BLaER1 treated with 17β-estradiol and CSF1 and Interleukin-3, amounts not matched to agents 10 nM and 100 nM (cell line): Measurements from ENCODE around the gene IGFBP5.
A peak's percentile ranks its signal among the peaks of the same experiment; 100 is the strongest.

Source experiments
- H3K27ac ChIP-seq, 11 experiments: shearing (Covaris generic); formaldehyde crosslinking; 2 replicates each; pipeline ENCODE4 v1.8.1; 2022
- H3K27me3 ChIP-seq, 11 experiments: shearing (Covaris generic); formaldehyde crosslinking; 2 replicates each; pipeline ENCODE4 v1.8.1; 2022
- H3K36me3 ChIP-seq, 11 experiments: shearing (Covaris generic); formaldehyde crosslinking; 2 replicates each; pipeline ENCODE4 v1.8.1; 2022
- H3K4me1 ChIP-seq, 10 experiments: shearing (Covaris generic); formaldehyde crosslinking; 2 replicates each; pipeline ENCODE4 v1.8.1; 2022
- H3K4me2 ChIP-seq, 11 experiments: shearing (Covaris generic); formaldehyde crosslinking; 2 replicates each; pipeline ENCODE4 v1.8.1; 2022
- H3K4me3 ChIP-seq, 10 experiments: shearing (Covaris generic); formaldehyde crosslinking; 2 replicates each; pipeline ENCODE4 v1.8.1; 2022
- H3K9ac ChIP-seq, 11 experiments: shearing (Covaris generic); formaldehyde crosslinking; 2 replicates each; pipeline ENCODE4 v1.8.1; 2022
- H3K9me3 ChIP-seq, 11 experiments: shearing (Covaris generic); formaldehyde crosslinking; replicated peaks in 1 of 11; 2 replicates each; pipeline ENCODE4 v1.8.1; 2022
- H4K20me1 ChIP-seq, 11 experiments: shearing (Covaris generic); formaldehyde crosslinking; 2 replicates each; pipeline ENCODE4 v1.8.1; 2022
- Cebpa-rat ChIP-seq, 11 experiments: shearing (Covaris generic); IDR thresholded peaks; 2 replicates each; pipeline ENCODE4 v1.8.1; 2022

The IGFBP5 gene

GRCh38 chr2:216693414-216694080 is 1.8 kb downstream of the IGFBP5 start:
- H3K4me1 ChIP-seq = peaks cover 19 to 33% (median 27%) of the 10 kb centered on the region in 10 experiments
- no peak for TF ChIP-seq Cebpa-rat (IDR thresholded peaks at IDR 0.05)
- H3K36me3 ChIP-seq = no peaks in the 10 kb centered on the region
- H3K9me3 ChIP-seq = no peaks in the 10 kb centered on the region
- no peak overlapping the region for H3K27ac ChIP-seq
- H3K4me3 ChIP-seq = peak overlapping the region; percentile 43 to 66 (median 56)
- H3K27me3 ChIP-seq = peaks cover 86 to 98% (median 97%) of the 10 kb centered on the region in 11 experiments
- peaks cover 0 to 45% (median 31%) of the 10 kb centered on the region in 11 experiments; a peak in 18 of 22 replicates for H4K20me1 ChIP-seq
- H3K9ac ChIP-seq = peak overlapping the region in 1 of 11 experiments; percentile 41; a peak in 1 of 22 replicates
- peak overlapping the region; percentile 82 to 98 (median 95) for H3K4me2 ChIP-seq

DNA sequence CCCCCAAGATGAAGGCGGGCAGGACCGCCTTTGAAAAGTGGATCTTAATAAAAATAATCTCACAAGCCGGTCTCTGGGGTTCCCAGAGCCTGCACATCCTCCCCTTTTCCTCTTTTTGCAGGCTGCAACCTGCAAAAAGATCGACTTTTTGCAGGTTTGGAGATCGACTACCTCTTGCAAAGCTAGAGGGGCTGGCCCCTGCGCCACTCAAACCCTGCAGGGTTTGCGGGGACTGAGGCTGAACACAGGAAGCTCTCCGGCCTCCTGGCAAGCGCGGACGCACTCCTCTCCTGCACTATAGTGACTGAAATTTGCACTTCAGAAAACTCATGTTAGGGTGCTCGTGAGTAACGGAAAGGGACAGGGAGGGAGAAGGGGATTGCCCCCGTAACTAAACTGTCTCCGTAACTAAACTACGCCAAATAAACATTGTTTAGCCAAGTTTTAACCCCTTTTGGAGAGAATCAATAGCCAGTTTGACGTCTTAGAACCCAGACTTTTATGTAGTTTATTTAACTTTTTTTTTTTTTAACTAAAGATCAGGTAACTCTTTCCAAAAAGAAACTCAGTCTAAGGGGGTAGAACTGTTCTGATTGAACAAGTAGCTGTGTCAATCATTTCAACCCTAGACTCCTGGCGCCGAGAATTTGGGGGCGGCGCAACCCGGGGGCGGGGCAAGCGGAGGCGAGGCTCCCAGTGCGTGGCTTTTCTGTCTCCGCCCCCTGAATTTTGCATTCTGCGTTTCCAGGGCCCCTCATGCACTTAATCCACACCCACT is 2.5 kb downstream of the IGFBP5 start:
- Histone ChIP-seq H3K4me3 (peak overlapping the region; percentile 43 to 66 (median 54)), H3K27me3 (peaks cover 89 to 99% (median 95%) of the 10 kb centered on the region in 11 experiments), H3K4me1 (peaks cover 19 to 33% (median 27%) of the 10 kb centered on the region in 10 experiments), H3K9ac (0 out of 22 replicates have a peak overlapping the region, but pooled peaks of 2 of the 11 experiments have one; percentile 24 to 26), H3K27ac (no peak overlapping the region), H3K9me3 (no peaks in the 10 kb centered on the region), H4K20me1 (peaks cover 0 to 45% (median 31%) of the 10 kb centered on the region in 11 experiments; a peak in 18 of 22 replicates), H3K4me2 (peak overlapping the region; percentile 77 to 98 (median 85)), H3K36me3 (no peaks in the 10 kb centered on the region)
- TF ChIP-seq Cebpa-rat (IDR thresholded peaks at IDR 0.05) = no peak

GRCh38 chr2:216690853-216691741 is 4.3 kb downstream of the IGFBP5 start:
- no peak for TF ChIP-seq Cebpa-rat (IDR thresholded peaks at IDR 0.05)
- H3K4me2 ChIP-seq = no peak overlapping the region
- no peak overlapping the region for H3K27ac ChIP-seq
- peaks cover 0 to 42% (median 31%) of the 10 kb centered on the region in 11 experiments; a peak in 18 of 22 replicates for H4K20me1 ChIP-seq
- H3K36me3 ChIP-seq = no peaks in the 10 kb centered on the region
- H3K9ac ChIP-seq = no peak overlapping the region
- no peak overlapping the region for H3K4me3 ChIP-seq
- H3K27me3 ChIP-seq = peaks cover 77 to 95% (median 88%) of the 10 kb centered on the region in 11 experiments
- H3K4me1 ChIP-seq = peaks cover 19 to 33% (median 27%) of the 10 kb centered on the region in 10 experiments
- H3K9me3 ChIP-seq = no peaks in the 10 kb centered on the region

DNA sequence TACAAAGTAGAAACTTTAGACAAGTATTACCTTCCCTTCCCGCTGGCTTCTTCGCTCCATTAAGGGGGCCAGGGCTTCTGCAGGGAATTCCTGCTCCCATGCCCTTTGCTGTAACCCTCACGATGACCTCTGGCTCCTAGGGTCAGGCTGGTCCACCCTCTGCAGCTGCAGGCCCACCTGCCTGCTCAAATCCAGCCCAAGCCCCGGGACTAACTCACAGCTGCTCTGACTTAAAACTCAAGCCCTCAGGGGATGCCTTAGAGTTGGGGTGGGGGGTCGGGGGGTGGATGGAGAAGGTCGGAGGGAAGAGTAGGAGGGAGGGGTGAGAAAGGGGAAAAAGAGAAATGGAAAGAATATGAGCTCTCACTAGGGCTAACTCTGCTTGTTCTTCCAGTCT is 4.9 kb downstream of the IGFBP5 start:
- H3K4me3 ChIP-seq = no peak overlapping the region

GRCh38 chr2:216689397-216689796 is 6.0 kb downstream of the IGFBP5 start:
- Histone ChIP-seq H3K27ac (no peak overlapping the region), H3K4me1 (peaks cover 14 to 27% (median 22%) of the 10 kb centered on the region in 10 experiments), H3K9ac (no peak overlapping the region), H3K9me3 (no peaks in the 10 kb centered on the region), H4K20me1 (peaks cover 0 to 28% (median 18%) of the 10 kb centered on the region in 11 experiments; a peak in 18 of 22 replicates), H3K4me2 (no peak overlapping the region), H3K4me3 (no peak overlapping the region), H3K36me3 (no peaks in the 10 kb centered on the region), H3K27me3 (peaks cover 60 to 87% (median 71%) of the 10 kb centered on the region in 11 experiments)
- no peak for TF ChIP-seq Cebpa-rat (IDR thresholded peaks at IDR 0.05)

More for the DNA sequence above, 4.9 kb downstream of the IGFBP5 start:
- TF ChIP-seq Cebpa-rat (IDR thresholded peaks at IDR 0.05) = no peak
- Histone ChIP-seq H4K20me1 (peaks cover 0 to 38% (median 28%) of the 10 kb centered on the region in 11 experiments; a peak in 18 of 22 replicates), H3K27ac (no peak overlapping the region), H3K27me3 (peaks cover 70 to 95% (median 81%) of the 10 kb centered on the region in 11 experiments), H3K9me3 (no peaks in the 10 kb centered on the region), H3K36me3 (no peaks in the 10 kb centered on the region), H3K4me2 (no peak overlapping the region), H3K4me1 (peaks cover 19 to 33% (median 27%) of the 10 kb centered on the region in 10 experiments), H3K9ac (no peak overlapping the region)

DNA sequence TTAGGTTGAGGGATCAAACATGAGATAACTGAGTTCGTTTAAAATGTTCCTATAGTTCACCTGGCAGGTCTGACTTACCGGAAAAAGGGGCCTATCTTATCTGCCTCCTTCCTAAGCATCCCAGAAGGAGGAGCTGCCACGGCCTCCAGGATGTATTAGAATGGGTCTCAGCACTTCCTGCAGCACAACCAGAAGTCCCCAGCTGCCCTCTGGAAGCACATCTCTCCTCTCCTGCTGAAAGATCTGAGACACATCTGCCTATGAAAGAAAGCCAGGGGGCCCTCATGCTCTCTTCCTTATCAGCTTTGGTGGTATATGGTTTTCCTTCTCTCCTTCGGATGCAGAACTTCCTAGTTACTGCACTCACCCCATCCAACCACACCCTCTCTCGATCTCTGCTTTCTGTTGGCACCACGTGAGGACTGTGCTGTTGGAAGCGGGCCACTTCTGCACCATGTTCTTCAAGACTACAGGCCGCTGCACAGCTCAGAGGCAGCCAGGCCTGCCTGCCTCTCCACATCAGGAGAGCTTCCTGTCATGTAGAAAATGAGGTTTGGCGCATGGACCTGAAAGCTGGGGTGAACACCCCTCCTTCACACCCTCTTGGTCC is 6.5 kb downstream of the IGFBP5 start:
- TF ChIP-seq Cebpa-rat (IDR thresholded peaks at IDR 0.05) = no peak
- Histone ChIP-seq H3K4me2 (no peak overlapping the region), H3K4me3 (no peak overlapping the region), H3K9me3 (no peaks in the 10 kb centered on the region), H3K36me3 (no peaks in the 10 kb centered on the region), H3K9ac (no peak overlapping the region), H4K20me1 (peaks cover 0 to 22% (median 12%) of the 10 kb centered on the region in 11 experiments; a peak in 14 of 22 replicates), H3K27ac (no peak overlapping the region), H3K27me3 (peaks cover 54 to 85% (median 67%) of the 10 kb centered on the region in 11 experiments), H3K4me1 (peaks cover 11 to 23% (median 18%) of the 10 kb centered on the region in 10 experiments)

DNA sequence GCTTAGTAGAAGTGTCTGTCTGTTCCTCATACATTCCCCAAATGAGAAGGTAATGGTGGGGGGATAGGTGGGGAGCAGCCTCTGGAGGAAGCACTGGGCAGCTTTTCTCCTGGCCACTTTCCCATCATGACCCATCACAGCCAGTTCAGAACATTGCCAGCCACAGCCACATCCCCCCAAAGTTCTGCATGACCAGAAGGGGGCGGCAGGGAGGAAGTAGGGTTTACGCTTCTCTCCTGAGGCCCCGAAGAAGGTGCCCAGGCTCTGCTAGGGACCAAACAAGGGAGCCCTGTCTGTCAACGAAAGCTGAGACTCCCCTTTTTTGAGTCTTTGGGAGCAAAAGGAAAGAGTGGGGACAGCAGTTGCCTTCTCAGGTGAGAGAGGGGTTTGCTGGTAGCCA is 7.7 kb downstream of the IGFBP5 start:
- Histone ChIP-seq H4K20me1 (peaks cover 0 to 16% (median 8%) of the 10 kb centered on the region in 11 experiments; a peak in 13 of 22 replicates), H3K27me3 (peaks cover 42 to 84% (median 56%) of the 10 kb centered on the region in 11 experiments), H3K4me3 (no peak overlapping the region), H3K27ac (no peak overlapping the region), H3K9me3 (no peaks in the 10 kb centered on the region), H3K4me2 (no peak overlapping the region), H3K4me1 (peaks cover 8 to 20% (median 11%) of the 10 kb centered on the region in 10 experiments), H3K9ac (no peak overlapping the region), H3K36me3 (no peaks in the 10 kb centered on the region)
- TF ChIP-seq Cebpa-rat (IDR thresholded peaks at IDR 0.05) = no peak

GRCh38 chr2:216687111-216687510 is 8.2 kb downstream of the IGFBP5 start:
- Histone ChIP-seq H3K27ac (no peak overlapping the region), H3K27me3 (peaks cover 37 to 79% (median 51%) of the 10 kb centered on the region in 11 experiments), H3K9me3 (no peaks in the 10 kb centered on the region), H3K36me3 (no peaks in the 10 kb centered on the region), H4K20me1 (peaks cover 0 to 11% (median 3%) of the 10 kb centered on the region in 11 experiments; a peak in 9 of 22 replicates), H3K4me1 (peaks cover 5 to 20% (median 9%) of the 10 kb centered on the region in 10 experiments), H3K4me3 (no peak overlapping the region), H3K9ac (no peak overlapping the region), H3K4me2 (no peak overlapping the region)
- no peak for TF ChIP-seq Cebpa-rat (IDR thresholded peaks at IDR 0.05)
